SU-DHL-6 (cell line): ENCODE measurements around the gene LRIG1.

Experiments
- CTCF ChIP-seq: fragments of 200-600 bp; sonication (generic); IDR thresholded peaks from one replicate; pipeline ENCODE4 v1.5.1; 2017; ENCODE audit warnings: antibody characterized with exemption, mild to moderate bottlenecking, low read length, moderate library complexity; ENCODE audit not compliant: insufficient read depth, poor library complexity, severe bottlenecking
- EZH2phosphoT487 ChIP-seq: fragments of 200-600 bp; sonication (generic), shearing (Covaris generic); conservative IDR thresholded peaks from 2 replicates; pipeline ENCODE4 v1.6.1; 2018; ENCODE audit warnings: mild to moderate bottlenecking, antibody characterized with exemption, low read length, moderate library complexity, mixed read lengths

DNA sequence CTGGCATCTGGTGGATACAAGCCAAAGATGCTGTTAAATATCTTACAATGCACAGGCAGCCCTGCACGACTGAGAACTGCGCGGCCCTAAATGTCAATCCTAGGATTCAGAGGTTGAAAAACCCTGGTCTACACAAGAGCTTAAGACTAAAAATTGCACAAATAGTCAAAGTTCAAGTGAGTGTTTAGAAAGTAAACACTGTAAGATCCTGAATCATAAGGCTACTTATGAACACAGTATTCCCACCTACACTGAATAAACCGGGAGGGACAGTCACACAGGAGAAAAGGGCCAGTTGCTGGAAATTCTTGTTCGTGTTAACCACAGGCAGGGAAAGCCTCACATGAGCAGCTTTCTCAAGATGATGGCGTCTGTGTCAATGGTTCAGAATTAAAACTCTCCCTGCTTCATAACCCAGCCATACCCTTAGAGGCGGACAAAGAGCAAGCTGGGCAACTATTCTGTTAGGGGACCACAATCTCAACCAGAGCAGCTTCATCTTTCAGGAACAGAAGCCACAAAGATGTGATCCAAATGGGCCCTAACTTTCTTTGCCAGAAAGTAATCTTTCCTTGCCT, 37.7 kb downstream of the LRIG1 start:
- TF ChIP-seq CTCF (no peak), EZH2phosphoT487 (no peak)
